Testis (tissue), 3 donors: ENCODE measurements around the gene MBP. TPM values are rescaled to one million over a fixed set of nuclear protein-coding genes. Genes with fewer than 3 reads are reported as not detected.

ENCODE experiments used
- DNase-seq: peaks from one replicate; pipeline ENCODE4 v3.0.0-alpha.2; 2019
- H3K27ac ChIP-seq, 2 donors: fragments of 200-600 bp; sonication (generic); one replicate each; pipeline ENCODE4 v1.5.1; 2019
- H3K27me3 ChIP-seq: fragments of 200-600 bp; sonication (generic); one replicate; pipeline ENCODE4 v1.5.1; 2019
- H3K36me3 ChIP-seq: fragments of 200-600 bp; sonication (generic); one replicate; pipeline ENCODE4 v1.5.1; 2017; ENCODE audit warnings: low read depth; ENCODE audit errors: missing control alignments
- H3K4me1 ChIP-seq: fragments of 200-600 bp; sonication (generic); one replicate; pipeline ENCODE4 v1.5.1; 2019
- H3K4me3 ChIP-seq, 2 donors: fragments of 200-600 bp; sonication (generic); one replicate each; pipeline ENCODE4 v1.5.1; 2017 to 2019
- H3K9me3 ChIP-seq: fragments of 200-600 bp; sonication (generic); one replicate; pipeline ENCODE4 v1.5.1; 2017
- POLR2A ChIP-seq: fragments of 450-650 bp; IDR thresholded peaks from one replicate; pipeline ENCODE4 v1.6.1; 2017; ENCODE audit warnings: antibody characterized with exemption, mild to moderate bottlenecking, moderate library complexity
- WGBS, 2 donors: methylation state at CpG; one replicate each; pipeline ENCODE4 v1.1.5; 2018; 5-methylcytosine and 5-hydroxymethylcytosine counted together
- intact Hi-C: fragments of 100-400 bp; cut with DNase I; formaldehyde crosslinking; loops from one replicate; pipeline ENCODE4 v1.15.1; 2023; ENCODE audit warnings: low total_unique reads
- polyA plus RNA-seq: library from polyadenylated mRNA; stranded (reverse); fragments of 350-450 nt; fragmentation: Illumina TruSeq; extraction: RNeasy Lipid Tissue Mini Kit (QIAGEN cat#74804); gene quantifications from one replicate; pipeline ENCODE4 v1.2.3, GENCODE V29; 2014; ENCODE audit warnings: low read depth, low replicate concordance; ENCODE audit not compliant: insufficient read depth
- total RNA-seq, 2 donors: library from RNA; depleted of rRNA; stranded (reverse); fragments of >200 nt; gene quantifications; one replicate each; pipeline ENCODE4 v1.2.3, GENCODE V29; 2016
- TF ChIP-seq, protein P1 (sequence below), 3 experiments: fragments of 450-650 bp in 2 of 3; fragments of 200-600 bp in 1 of 3; sonication (generic) in 1 of 3; IDR thresholded peaks; one replicate each; pipeline ENCODE4 v1.5.1; 2016 to 2019; ENCODE audit warnings: antibody characterized with exemption in 3 of 3, mild to moderate bottlenecking in 2 of 3, moderate library complexity in 1 of 3

MBP gene
- total and polyA plus RNA-seq, 3 donors from 2014 or later: 15.4 to 20.3 (median 16.7) TPM

DNA sequence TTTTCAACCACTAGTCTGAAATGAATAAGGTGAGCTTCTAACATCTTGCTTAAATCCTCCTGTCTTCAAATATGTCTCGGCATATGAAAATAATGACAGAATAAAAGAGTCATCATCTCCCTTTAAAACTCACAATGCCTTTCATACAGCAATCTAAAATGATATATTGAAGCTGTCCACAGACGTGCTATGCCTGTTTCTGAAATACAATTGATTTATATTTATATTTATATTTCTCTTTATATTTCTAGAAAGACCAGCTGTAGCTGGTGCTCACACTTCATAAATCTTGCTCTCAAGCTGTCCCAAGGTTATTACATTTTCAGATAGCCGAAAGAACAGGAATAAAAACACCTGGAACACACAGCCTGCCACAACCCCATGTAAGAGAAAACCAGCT, 11.1 kb downstream of the MBP start:
- peaks cover 10% of the 10 kb centered on the region for H3K4me1 ChIP-seq
- no peaks in the 10 kb centered on the region for H3K9me3 ChIP-seq
- no peak for DNase-seq
- no peaks in the 10 kb centered on the region for H3K36me3 ChIP-seq
- H3K4me3 ChIP-seq: no peak overlapping the region
- no peak overlapping the region for H3K27ac ChIP-seq
- 62 to 89% methylated on average over 3 of the region's 3 CpGs for WGBS, 2 donors
- no peaks in the 10 kb centered on the region for H3K27me3 ChIP-seq
- intact Hi-C loops: no loop called here
- TF ChIP-seq, protein P1, sequence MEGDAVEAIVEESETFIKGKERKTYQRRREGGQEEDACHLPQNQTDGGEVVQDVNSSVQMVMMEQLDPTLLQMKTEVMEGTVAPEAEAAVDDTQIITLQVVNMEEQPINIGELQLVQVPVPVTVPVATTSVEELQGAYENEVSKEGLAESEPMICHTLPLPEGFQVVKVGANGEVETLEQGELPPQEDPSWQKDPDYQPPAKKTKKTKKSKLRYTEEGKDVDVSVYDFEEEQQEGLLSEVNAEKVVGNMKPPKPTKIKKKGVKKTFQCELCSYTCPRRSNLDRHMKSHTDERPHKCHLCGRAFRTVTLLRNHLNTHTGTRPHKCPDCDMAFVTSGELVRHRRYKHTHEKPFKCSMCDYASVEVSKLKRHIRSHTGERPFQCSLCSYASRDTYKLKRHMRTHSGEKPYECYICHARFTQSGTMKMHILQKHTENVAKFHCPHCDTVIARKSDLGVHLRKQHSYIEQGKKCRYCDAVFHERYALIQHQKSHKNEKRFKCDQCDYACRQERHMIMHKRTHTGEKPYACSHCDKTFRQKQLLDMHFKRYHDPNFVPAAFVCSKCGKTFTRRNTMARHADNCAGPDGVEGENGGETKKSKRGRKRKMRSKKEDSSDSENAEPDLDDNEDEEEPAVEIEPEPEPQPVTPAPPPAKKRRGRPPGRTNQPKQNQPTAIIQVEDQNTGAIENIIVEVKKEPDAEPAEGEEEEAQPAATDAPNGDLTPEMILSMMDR (IDR thresholded peaks at IDR 0.05): no peak
- no peak for TF ChIP-seq POLR2A

DNA sequence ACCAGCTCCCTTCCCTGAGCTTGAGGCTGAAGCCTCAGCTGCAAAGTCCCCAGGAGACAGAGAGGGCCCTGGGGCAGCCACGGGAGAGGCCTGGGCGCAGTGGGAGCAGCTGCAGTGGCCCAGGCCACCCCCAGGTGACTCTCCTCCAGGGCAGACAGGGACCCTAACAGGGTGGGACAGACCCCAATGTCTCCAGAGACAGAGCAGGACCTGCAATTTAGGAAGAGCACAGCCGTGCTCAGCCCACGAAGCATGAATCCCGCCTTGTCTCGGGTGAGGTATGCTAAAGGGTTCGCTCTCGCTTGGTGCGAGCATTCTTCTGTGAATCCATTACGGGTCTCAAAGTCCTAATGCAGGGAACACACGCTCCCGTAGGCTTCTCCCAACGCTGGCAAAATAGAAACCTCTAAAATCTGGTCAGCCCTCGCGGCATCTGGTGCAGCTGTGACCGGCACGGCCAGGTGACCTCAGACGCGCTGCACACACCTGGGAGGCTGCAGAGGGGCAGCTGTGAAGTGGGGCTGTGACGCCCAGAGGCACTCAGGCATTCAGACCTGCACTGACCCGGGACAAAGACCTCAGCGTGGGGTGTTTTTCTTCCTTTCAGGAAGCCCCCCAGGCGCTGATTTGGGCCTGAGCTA, 12.6 kb downstream of the MBP start:
- no peaks in the 10 kb centered on the region for H3K9me3 ChIP-seq
- TF ChIP-seq POLR2A: no peak
- TF ChIP-seq, protein P1 (IDR thresholded peaks at IDR 0.05): no peak
- no peak for DNase-seq
- peaks cover 13% of the 10 kb centered on the region for H3K4me1 ChIP-seq
- intact Hi-C loops: no loop called here
- H3K27me3 ChIP-seq: no peaks in the 10 kb centered on the region
- no peak overlapping the region for H3K27ac ChIP-seq
- no peaks in the 10 kb centered on the region for H3K36me3 ChIP-seq
- WGBS, 2 donors: 87 to 88% methylated on average over 9 to 23 of the region's 23 CpGs
- no peak overlapping the region for H3K4me3 ChIP-seq

DNA sequence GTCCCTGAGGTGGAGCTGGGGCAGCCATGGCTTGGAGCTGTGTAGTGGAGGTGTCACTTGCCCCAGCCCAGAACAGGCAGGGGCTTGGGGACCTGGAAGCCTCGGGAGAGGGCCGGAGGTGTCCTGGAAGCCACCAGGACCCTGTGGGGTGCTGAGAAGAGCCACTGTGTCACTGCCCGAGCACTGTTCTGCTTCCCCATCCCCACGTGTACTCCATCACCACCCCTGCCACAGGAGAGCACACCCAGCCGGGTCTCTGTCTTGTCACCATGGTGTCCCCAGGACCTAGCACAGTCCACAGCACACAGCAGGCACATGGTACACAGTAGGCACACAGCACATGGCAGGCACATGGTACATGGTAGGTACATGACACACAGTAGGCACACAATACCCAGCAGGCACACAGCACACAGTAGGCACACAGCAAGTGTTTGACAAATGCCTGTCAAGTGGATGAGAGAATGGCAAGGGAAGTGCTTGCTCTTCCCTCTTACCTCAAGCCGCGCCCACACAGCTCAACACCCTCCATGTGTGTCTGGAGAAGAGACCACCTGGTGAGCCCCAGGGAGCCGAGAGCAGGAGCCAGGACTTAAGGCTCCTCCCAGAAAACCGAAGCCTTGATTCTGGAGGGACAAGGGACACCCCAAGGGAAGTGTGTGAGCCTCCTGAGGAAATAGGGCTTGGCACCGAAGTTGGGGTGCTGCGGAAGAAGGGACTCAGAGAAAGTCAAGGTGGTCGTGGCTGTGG, 13.3 kb downstream of the MBP start:
- Histone ChIP-seq H3K4me3 (no peak overlapping the region), H3K36me3 (no peaks in the 10 kb centered on the region), H3K27ac (no peak overlapping the region), H3K4me1 (peaks cover 16% of the 10 kb centered on the region), H3K9me3 (no peaks in the 10 kb centered on the region), H3K27me3 (no peaks in the 10 kb centered on the region)
- no peak for DNase-seq
- intact Hi-C loops: no loop called here
- TF ChIP-seq POLR2A: no peak
- TF ChIP-seq, protein P1 (IDR thresholded peaks at IDR 0.05): no peak
- WGBS, 2 donors: 83 to 93% methylated on average over 5 to 12 of the region's 12 CpGs

DNA sequence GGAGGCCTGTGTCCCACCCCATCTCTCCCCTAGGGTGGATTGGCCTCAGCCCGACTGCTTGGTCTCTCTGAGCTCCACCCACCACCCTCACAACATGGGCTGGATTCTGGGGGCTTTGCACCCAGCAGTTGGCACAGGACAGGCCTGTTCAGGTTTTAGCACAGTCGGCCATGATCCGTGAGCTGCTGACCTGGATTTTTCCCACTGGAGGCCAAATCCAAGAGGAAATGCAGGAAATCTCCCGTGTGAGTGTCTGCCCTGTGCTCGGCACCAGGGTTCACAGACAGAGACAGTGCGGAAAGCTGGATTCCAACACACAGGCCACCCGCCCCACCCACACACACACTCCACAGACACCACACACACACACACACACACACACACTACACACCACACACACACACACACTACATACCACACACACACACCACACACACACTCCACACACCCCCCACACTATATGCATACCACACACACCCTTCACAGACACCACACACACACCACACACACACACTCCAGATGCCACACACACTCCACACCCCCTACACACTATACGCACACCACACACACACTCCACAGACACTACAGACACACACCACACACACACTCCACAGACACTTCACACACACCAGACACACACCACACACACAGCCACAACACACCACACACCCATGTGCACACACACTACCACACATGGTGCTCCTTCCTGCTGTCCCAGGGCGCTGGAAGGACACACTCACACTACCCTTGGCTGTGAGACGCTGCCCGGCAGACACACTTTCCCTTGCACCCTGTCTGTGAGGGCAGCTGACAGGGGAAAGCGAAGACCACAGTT, 14.1 kb downstream of the MBP start:
- Histone ChIP-seq H3K4me1 (peaks cover 20% of the 10 kb centered on the region), H3K4me3 (no peak overlapping the region), H3K27ac (no peak overlapping the region), H3K36me3 (no peaks in the 10 kb centered on the region), H3K9me3 (no peaks in the 10 kb centered on the region), H3K27me3 (no peaks in the 10 kb centered on the region)
- WGBS, 2 donors: 92 to 96% methylated on average over 11 to 12 of the region's 12 CpGs
- TF ChIP-seq POLR2A: no peak
- TF ChIP-seq, protein P1 (IDR thresholded peaks at IDR 0.05): no peak
- no peak for DNase-seq
- intact Hi-C loops: no loop called here
